ENCODE data around the gene KCNQ1.

GRCh38 chr11:2685051-2685450, 240.2 kb downstream of the KCNQ1 start:
- TF ChIP-seq, protein P1, sequence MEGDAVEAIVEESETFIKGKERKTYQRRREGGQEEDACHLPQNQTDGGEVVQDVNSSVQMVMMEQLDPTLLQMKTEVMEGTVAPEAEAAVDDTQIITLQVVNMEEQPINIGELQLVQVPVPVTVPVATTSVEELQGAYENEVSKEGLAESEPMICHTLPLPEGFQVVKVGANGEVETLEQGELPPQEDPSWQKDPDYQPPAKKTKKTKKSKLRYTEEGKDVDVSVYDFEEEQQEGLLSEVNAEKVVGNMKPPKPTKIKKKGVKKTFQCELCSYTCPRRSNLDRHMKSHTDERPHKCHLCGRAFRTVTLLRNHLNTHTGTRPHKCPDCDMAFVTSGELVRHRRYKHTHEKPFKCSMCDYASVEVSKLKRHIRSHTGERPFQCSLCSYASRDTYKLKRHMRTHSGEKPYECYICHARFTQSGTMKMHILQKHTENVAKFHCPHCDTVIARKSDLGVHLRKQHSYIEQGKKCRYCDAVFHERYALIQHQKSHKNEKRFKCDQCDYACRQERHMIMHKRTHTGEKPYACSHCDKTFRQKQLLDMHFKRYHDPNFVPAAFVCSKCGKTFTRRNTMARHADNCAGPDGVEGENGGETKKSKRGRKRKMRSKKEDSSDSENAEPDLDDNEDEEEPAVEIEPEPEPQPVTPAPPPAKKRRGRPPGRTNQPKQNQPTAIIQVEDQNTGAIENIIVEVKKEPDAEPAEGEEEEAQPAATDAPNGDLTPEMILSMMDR (IDR thresholded peaks at IDR 0.05), result no peak
- TF ChIP-seq EP300 (IDR thresholded peaks at IDR 0.05; ENCODE audit: low read depth) (no peak), POLR2AphosphoS5 (IDR thresholded peaks at IDR 0.05) (no peak), POLR2A (IDR thresholded peaks at IDR 0.05) (no peak)
